GM12875 (cell line): ENCODE data around the gene ACER2.

Source experiments
- H3K4me3 ChIP-seq: one replicate; pipeline ENCODE4 v1.5.1; 2011; ENCODE audit warnings: low read depth, low read length, control low read depth
- TF ChIP-seq, protein P1 (sequence below): IDR thresholded peaks from 2 replicates; pipeline ENCODE4 v1.5.1; 2011; ENCODE audit warnings: low read depth, mild to moderate bottlenecking, control low read depth, inconsistent platforms, low read length, moderate library complexity, borderline replicate concordance; ENCODE audit not compliant: insufficient read depth

ACER2 gene

DNA sequence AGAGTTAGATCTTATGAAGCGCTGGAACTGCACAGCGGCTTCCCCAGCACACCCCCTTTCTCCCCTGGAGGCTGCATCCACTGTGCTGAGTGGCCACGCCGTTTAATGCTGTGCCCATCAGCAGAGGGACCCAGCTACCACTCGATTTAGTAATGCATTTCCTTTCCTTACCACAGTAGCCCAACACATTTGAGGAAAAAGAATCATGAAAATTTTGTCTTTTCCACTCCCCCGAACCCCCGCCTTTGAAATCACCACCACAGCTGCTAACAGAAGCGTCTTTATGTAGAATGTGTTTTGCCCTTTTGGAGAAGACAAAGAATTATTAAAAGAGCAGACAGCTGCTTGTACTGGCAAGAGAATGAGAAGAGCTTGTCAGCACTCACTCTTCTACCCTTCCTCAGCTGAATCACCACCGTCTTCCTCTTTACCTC, 73.2 kb downstream of the ACER2 start:
- TF ChIP-seq, protein P1, sequence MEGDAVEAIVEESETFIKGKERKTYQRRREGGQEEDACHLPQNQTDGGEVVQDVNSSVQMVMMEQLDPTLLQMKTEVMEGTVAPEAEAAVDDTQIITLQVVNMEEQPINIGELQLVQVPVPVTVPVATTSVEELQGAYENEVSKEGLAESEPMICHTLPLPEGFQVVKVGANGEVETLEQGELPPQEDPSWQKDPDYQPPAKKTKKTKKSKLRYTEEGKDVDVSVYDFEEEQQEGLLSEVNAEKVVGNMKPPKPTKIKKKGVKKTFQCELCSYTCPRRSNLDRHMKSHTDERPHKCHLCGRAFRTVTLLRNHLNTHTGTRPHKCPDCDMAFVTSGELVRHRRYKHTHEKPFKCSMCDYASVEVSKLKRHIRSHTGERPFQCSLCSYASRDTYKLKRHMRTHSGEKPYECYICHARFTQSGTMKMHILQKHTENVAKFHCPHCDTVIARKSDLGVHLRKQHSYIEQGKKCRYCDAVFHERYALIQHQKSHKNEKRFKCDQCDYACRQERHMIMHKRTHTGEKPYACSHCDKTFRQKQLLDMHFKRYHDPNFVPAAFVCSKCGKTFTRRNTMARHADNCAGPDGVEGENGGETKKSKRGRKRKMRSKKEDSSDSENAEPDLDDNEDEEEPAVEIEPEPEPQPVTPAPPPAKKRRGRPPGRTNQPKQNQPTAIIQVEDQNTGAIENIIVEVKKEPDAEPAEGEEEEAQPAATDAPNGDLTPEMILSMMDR, result no peak
- no peak overlapping the region for H3K4me3 ChIP-seq

DNA sequence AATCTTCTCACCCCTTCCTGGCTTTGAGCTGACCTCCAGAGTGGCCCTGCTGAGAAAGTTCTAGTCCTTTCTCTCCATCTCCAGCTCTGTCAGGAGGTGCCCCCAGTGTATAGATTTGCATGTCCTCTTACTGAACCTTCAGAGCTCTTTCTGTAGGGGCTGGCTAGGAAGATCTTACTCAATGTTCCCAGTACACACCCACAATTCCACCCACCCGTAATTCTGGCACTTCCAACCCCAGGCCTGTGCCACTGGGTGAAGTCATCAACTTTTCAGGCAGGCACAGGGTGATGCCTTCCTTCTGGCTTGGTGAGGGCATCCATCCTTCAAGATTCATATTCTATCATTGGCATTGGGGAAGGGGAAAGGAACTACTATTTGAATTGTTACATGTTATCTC, 75.9 kb downstream of the ACER2 start:
- H3K4me3 ChIP-seq, result no peak overlapping the region
- TF ChIP-seq, protein P1, result no peak

DNA sequence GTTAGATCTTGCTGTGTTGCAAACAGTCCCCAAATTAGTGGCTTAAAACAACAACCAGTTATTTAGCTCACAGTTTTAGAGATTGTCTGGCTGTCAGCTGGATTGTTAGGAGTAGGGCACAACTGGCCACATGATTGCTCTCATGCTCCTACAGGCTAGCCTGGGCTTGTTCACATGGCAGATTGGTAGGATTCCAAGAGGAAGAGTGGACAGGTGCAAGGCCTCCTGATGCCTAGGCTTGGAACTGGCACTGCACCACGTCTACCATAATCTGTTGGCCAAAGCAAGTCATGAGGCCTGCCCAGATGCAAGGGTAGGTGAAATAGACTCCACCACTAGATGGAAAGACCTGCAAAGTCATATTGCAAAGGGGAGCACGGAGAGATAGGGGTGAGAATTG, 76.4 kb downstream of the ACER2 start:
- H3K4me3 ChIP-seq, result no peak overlapping the region
- TF ChIP-seq, protein P1, result no peak

DNA sequence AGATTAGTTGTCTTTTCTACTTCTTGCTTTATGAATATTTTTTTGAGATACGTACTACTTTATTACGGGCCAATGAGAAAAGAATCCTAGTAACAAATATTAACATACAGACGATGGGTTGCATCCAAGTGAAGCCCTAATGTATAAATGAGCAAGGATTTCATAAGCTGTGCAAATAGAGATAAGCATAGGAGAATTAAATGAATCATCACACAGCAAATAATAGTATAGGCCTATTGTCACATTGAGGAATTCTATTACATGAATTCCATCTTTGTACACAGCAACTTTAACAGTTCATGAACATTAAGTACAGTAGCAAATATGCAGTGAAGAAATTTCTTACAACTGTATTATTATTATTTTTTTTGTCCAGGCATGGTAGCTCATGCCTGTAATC, 78.0 kb downstream of the ACER2 start:
- H3K4me3 ChIP-seq, result no peak overlapping the region
- TF ChIP-seq, protein P1, result no peak

DNA sequence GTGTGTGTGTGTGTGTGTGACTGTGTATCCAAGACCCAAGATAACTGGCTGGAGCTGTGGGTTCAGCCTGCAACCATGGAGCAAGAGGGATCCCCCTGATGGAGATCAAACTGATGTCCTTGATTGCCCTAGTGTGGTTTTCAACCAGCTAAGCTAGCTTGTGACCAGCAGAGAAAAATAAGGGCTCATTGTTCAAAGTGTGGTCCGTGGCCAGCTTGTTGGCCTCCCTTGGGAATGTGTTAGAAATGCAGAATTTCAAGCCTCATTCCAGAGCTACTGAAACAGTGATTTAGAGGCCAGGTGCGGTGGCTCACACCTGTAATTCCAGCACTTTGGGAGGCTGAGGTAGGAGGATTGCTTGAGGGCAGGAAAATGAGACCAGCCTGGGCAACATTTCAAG, 79.9 kb downstream of the ACER2 start:
- no peak overlapping the region for H3K4me3 ChIP-seq

DNA sequence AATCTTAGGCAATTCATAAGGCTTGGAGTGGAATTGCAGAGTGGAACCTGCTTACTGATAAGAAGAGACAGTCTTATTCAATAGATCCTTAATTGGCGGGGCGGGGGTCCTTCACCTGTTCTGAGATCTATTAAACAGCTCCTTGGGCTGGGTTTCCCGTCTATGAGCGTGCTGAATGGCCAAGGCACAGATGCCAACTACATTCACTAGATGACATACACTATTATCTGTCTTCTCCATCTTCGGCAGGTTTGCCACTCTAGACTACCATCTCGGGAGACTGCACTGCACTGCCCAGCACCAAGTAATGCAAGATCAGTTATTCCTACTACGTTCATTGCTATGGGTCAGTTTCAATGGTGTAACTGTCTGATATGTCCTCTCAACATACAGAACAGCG, 81.5 kb downstream of the ACER2 start:
- TF ChIP-seq, protein P1, result no peak
- H3K4me3 ChIP-seq, result no peak overlapping the region

More for the DNA sequence above, 79.9 kb downstream of the ACER2 start:
- TF ChIP-seq, protein P1, result no peak

DNA sequence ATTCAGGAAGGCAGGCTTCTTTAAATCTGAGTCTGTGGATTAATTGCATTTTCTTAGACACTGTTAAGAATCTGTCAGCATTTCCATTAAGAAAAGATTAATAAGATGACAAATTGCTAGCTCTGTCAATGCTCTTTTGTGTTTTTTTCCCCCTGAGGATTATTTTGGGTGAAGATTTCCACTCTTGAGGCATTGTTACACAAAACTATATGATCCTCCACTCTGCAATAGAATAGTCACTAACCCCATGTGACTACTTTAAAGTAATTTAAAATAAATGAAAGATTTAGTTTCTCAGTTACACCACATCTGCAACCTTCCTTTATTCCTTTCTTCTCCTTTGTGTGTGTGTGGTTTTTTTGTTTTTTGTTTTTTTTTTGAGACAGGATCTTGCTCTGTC, 82.0 kb downstream of the ACER2 start:
- TF ChIP-seq, protein P1, result no peak
- H3K4me3 ChIP-seq, result no peak overlapping the region
